Stimulated activated effector memory CD8-positive, alpha-beta T cell treated with anti-CD3 and anti-CD28 coated beads, Interleukin-12 subunit alpha, Interleukin-12 subunit beta, amount 100 ng/mL, for 72 hours (primary cell): ENCODE results near the gene TRPM5.
"Not testable (repeated sequence)": the region's sequence is repeated elsewhere in the genome, so short reads cannot be mapped to it uniquely, and the experiment has no call there.

ENCODE experiments used
- ATAC-seq: fragments of 150-1000 bp; cut with Tn5 transposase; 2 replicates; pipeline ENCODE4 v1.10.0; 2021
- DNase-seq, 2 donors: peaks; one replicate each; pipeline ENCODE4 v3.0.0; 2021 to 2022; ENCODE audit warnings: low spot score in 2 of 2
- H3K27ac Mint-ChIP-seq: one replicate; pipeline ENCODE4 v1.8.0; 2022; ENCODE audit warnings: mild to moderate bottlenecking, mixed read lengths
- H3K36me3 Mint-ChIP-seq: one replicate; pipeline ENCODE4 v1.8.0; 2022; ENCODE audit warnings: mild to moderate bottlenecking, mixed read lengths
- H3K4me1 Mint-ChIP-seq: one replicate; pipeline ENCODE4 v1.8.0; 2022; ENCODE audit warnings: mixed read lengths
- H3K4me3 Mint-ChIP-seq: one replicate; pipeline ENCODE4 v1.8.0; 2022; ENCODE audit warnings: mild to moderate bottlenecking, mixed read lengths
- H3K9me3 Mint-ChIP-seq: one replicate; pipeline ENCODE4 v1.8.0; 2022; ENCODE audit warnings: mixed read lengths

The TRPM5 gene

GRCh38 chr11:2443881-2444820 lies at the start of gene TRPM5:
Gene TRPM5 (minus strand): TSS chr11:2444514. CDS start chr11:2423036, 21,478 bp downstream.
- Mint-ChIP-seq H3K36me3 (no peaks in the 10 kb centered on the region), H3K27ac (no peak within 1 kb of the TSS), H3K4me3 (peak within 1 kb of the TSS; percentile 78), H3K4me1 (peaks cover 25% of the 10 kb centered on the region), H3K9me3 (no peaks in the 10 kb centered on the region)
- DNase-seq = peak; percentile 55 to 83
- peak; percentile 23 for ATAC-seq

- H3K4me3 Mint-ChIP-seq = no peak overlapping the region
- peak in 1 of 2 donors; percentile 37 for DNase-seq
- H3K27ac Mint-ChIP-seq = no peak overlapping the region
- H3K9me3 Mint-ChIP-seq = peaks cover 18% of the 10 kb centered on the region
- no peaks in the 10 kb centered on the region for H3K36me3 Mint-ChIP-seq
- H3K4me1 Mint-ChIP-seq = no peaks in the 10 kb centered on the region
- no peak for ATAC-seq
These were observed 44.8 kb upstream of the TRPM5 start for GRCh38 chr11:2489083-2489482.

GRCh38 chr11:2488004-2488403 lies 43.7 kb upstream of the TRPM5 start:
- Mint-ChIP-seq H3K4me1 (peaks cover 2% of the 10 kb centered on the region), H3K4me3 (no peak overlapping the region), H3K27ac (no peak overlapping the region), H3K36me3 (no peaks in the 10 kb centered on the region), H3K9me3 (peaks cover 18% of the 10 kb centered on the region)
- DNase-seq = no peak
- ATAC-seq = no peak

GRCh38 chr11:2484576-2485125 lies 40.3 kb upstream of the TRPM5 start:
- Mint-ChIP-seq H3K9me3 (peaks cover 17% of the 10 kb centered on the region), H3K27ac (peak overlapping the region; percentile 6), H3K4me1 (peaks cover 17% of the 10 kb centered on the region)

GRCh38 chr11:2483426-2483825 lies 39.1 kb upstream of the TRPM5 start:
- Mint-ChIP-seq H3K27ac (no peak overlapping the region), H3K9me3 (peaks cover 12% of the 10 kb centered on the region)

More at GRCh38 chr11:2484576-2485125, 40.3 kb upstream of the TRPM5 start:
- Mint-ChIP-seq H3K4me3 (no peak overlapping the region), H3K36me3 (no peaks in the 10 kb centered on the region)
- DNase-seq (peak in 1 of 2 donors; percentile 29), ATAC-seq (no peak)

GRCh38 chr11:2482745-2483144 lies 38.4 kb upstream of the TRPM5 start:
- H3K27ac Mint-ChIP-seq = no peak overlapping the region
- no peaks in the 10 kb centered on the region for H3K36me3 Mint-ChIP-seq
- ATAC-seq (no peak), DNase-seq (no peak)
- H3K4me1 Mint-ChIP-seq = peaks cover 17% of the 10 kb centered on the region
- H3K4me3 Mint-ChIP-seq = no peak overlapping the region
- H3K9me3 Mint-ChIP-seq = peaks cover 12% of the 10 kb centered on the region

More at GRCh38 chr11:2483426-2483825, 39.1 kb upstream of the TRPM5 start:
- Mint-ChIP-seq H3K36me3 (no peaks in the 10 kb centered on the region), H3K4me1 (peaks cover 17% of the 10 kb centered on the region), H3K4me3 (no peak overlapping the region)
- no peak for DNase-seq
- ATAC-seq = no peak

- Mint-ChIP-seq H3K27ac (no peak overlapping the region), H3K36me3 (no peaks in the 10 kb centered on the region), H3K9me3 (peaks cover 12% of the 10 kb centered on the region), H3K4me1 (peaks cover 17% of the 10 kb centered on the region), H3K4me3 (no peak overlapping the region)
- ATAC-seq = no peak
- DNase-seq = no peak
These were observed 37.9 kb upstream of the TRPM5 start for GRCh38 chr11:2482204-2482603.

GRCh38 chr11:2481253-2481652 lies 36.9 kb upstream of the TRPM5 start:
- H3K36me3 Mint-ChIP-seq = no peaks in the 10 kb centered on the region
- peaks cover 17% of the 10 kb centered on the region for H3K4me1 Mint-ChIP-seq
- DNase-seq = no peak
- H3K27ac Mint-ChIP-seq = no peak overlapping the region
- H3K4me3 Mint-ChIP-seq = no peak overlapping the region
- ATAC-seq = no peak
- peaks cover 12% of the 10 kb centered on the region for H3K9me3 Mint-ChIP-seq

GRCh38 chr11:2480874-2481220 lies 36.5 kb upstream of the TRPM5 start:
- H3K36me3 Mint-ChIP-seq = no peaks in the 10 kb centered on the region
- H3K9me3 Mint-ChIP-seq = peaks cover 12% of the 10 kb centered on the region
- peak; percentile 74 for ATAC-seq
- peaks cover 17% of the 10 kb centered on the region for H3K4me1 Mint-ChIP-seq
- H3K4me3 Mint-ChIP-seq = no peak overlapping the region
- H3K27ac Mint-ChIP-seq = no peak overlapping the region
- DNase-seq = no peak

GRCh38 chr11:2480067-2480873 lies 36.0 kb upstream of the TRPM5 start:
- H3K27ac Mint-ChIP-seq, DNase-seq, H3K4me3 Mint-ChIP-seq, H3K36me3 Mint-ChIP-seq: not testable (repeated sequence)
- peak; percentile 16 for ATAC-seq
- Mint-ChIP-seq H3K9me3 (peaks cover 12% of the 10 kb centered on the region), H3K4me1 (peaks cover 17% of the 10 kb centered on the region)

GRCh38 chr11:2477936-2478335 lies 33.6 kb upstream of the TRPM5 start:
- no peak for DNase-seq
- no peaks in the 10 kb centered on the region for H3K36me3 Mint-ChIP-seq
- ATAC-seq = no peak
- no peak overlapping the region for H3K4me3 Mint-ChIP-seq
- peaks cover 12% of the 10 kb centered on the region for H3K9me3 Mint-ChIP-seq
- H3K27ac Mint-ChIP-seq = no peak overlapping the region
- H3K4me1 Mint-ChIP-seq = peaks cover 14% of the 10 kb centered on the region

- no peak overlapping the region for H3K27ac Mint-ChIP-seq
- H3K4me3 Mint-ChIP-seq = no peak overlapping the region
- no peak for DNase-seq
- H3K36me3 Mint-ChIP-seq = no peaks in the 10 kb centered on the region
- no peak for ATAC-seq
- H3K9me3 Mint-ChIP-seq = peaks cover 12% of the 10 kb centered on the region
- H3K4me1 Mint-ChIP-seq = peaks cover 13% of the 10 kb centered on the region
These were observed 32.9 kb upstream of the TRPM5 start for GRCh38 chr11:2477254-2477653.

- H3K27ac Mint-ChIP-seq = no peak overlapping the region
- no peak for ATAC-seq
- peaks cover 12% of the 10 kb centered on the region for H3K9me3 Mint-ChIP-seq
- H3K36me3 Mint-ChIP-seq = no peaks in the 10 kb centered on the region
- peaks cover 15% of the 10 kb centered on the region for H3K4me1 Mint-ChIP-seq
- DNase-seq = no peak
- H3K4me3 Mint-ChIP-seq = no peak overlapping the region
These were observed 31.0 kb upstream of the TRPM5 start for GRCh38 chr11:2475136-2475918.

GRCh38 chr11:2474059-2474901 lies 30.0 kb upstream of the TRPM5 start:
- no peak for ATAC-seq
- no peak for DNase-seq
- peaks cover 5% of the 10 kb centered on the region for H3K9me3 Mint-ChIP-seq
- H3K36me3 Mint-ChIP-seq = no peaks in the 10 kb centered on the region
- H3K27ac Mint-ChIP-seq = no peak overlapping the region
- H3K4me1 Mint-ChIP-seq = peaks cover 13% of the 10 kb centered on the region
- no peak overlapping the region for H3K4me3 Mint-ChIP-seq
